ENCODE results near the gene MYO16.

MYO16 gene

DNA sequence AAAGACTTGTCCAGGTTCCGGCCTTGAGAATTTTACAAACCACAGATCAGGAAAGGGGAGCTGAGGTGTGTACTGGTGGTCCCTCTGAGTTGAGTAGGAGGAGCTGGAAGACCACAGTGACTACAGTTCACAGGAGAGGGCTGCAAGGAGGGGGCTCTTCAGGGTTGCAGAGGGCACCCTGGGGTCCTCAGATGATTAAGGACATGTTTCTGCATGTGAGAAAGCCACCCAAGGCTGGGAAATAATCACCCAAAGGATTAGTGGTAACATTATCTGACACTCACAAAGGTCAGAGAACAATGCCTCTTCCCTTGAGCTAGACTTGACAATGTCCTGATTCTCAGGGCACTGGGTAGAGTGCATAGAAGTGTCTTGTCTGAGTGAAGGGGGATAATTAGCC is 616.6 kb downstream of the MYO16 start:
- no peak for TF ChIP-seq ZNF274 (IDR thresholded peaks at IDR 0.05; ENCODE audit: low read depth, low read length)
- no peak overlapping the region for H3K4me3 ChIP-seq (ENCODE audit: low read length)

DNA sequence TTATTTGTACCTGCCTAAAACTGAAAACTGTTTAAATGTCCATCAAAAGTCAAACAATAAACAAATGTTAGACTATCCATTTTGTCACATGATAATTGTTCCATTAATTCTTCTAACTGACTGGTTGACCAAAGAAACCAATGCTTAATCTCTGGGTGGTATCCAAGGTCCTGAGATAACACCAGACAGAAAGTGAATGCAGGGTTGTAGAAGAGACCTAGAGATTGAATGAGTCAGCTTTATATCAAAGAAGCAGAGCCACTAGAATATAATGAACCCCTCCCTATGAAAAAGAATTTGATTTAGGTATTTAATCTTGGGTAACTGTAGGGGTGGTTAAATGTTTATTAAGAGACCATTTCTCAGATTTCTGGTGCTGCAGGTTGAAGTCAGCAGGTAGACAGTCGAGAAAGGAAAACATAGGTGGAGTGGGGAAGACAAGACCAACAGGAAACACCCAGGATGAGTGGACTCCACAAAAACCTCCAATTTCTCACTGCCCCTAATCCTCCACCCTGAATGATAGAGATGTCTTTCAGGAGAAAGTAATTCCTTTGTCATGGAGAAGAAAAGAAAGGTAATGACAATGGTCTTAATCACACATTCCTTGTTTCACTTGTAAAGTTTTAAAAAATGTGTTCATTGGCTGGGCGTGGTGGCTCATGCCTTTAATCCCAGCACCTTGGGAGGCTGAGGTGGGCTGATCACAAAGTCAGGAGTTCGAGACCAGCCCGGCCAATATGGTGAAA is 620.5 kb downstream of the MYO16 start:
- no peak for TF ChIP-seq ZNF274 (IDR thresholded peaks at IDR 0.05; ENCODE audit: low read depth, low read length)
- no peak overlapping the region for H3K4me3 ChIP-seq (ENCODE audit: low read length)

DNA sequence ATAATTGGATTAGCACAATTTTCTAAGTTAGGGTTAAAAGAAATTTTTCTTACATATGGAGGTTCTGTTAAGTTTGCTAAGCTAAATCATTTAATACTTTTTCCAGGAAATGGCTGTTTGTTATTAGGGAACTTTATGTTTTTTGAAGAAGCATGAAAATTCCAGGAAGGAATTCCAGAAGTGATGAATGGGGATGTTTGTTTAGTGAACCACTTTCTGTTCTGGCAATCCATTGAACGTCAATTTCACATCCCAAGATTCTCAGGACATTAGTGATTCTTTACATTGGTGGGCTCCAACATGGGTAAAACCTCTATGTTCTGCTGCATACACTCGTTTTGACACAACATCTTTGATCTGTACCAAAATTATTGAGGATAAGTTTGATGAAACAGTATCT is 622.5 kb downstream of the MYO16 start:
- no peak overlapping the region for H3K4me3 ChIP-seq (ENCODE audit: low read length)
- no peak for TF ChIP-seq ZNF274 (IDR thresholded peaks at IDR 0.05; ENCODE audit: low read depth, low read length)

DNA sequence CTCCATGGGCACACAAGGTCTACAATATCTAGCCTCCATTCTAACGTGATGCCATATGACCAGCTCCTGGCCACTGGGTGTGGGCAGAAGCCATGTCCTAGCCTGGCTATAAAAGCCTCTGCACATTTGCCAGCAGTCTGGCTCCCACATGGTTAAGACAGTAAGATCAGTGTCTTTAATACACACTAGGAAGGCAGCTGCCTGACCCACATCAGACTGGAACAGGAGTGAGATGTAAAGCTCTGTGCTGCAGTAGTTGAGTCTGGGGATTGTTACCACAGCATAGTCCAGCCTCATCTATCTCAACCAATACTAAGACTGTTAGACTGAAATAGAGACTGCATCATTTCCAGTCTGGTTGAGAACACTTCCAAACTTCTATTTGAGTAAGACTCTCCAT is 623.9 kb downstream of the MYO16 start:
- H3K4me3 ChIP-seq (ENCODE audit: low read length), result no peak overlapping the region
- TF ChIP-seq ZNF274 (IDR thresholded peaks at IDR 0.05; ENCODE audit: low read depth, low read length), result no peak

GRCh38 chr13:109254274-109254673 is 624.9 kb downstream of the MYO16 start:
- no peak overlapping the region for H3K4me3 ChIP-seq (ENCODE audit: low read length)
- no peak for TF ChIP-seq ZNF274 (IDR thresholded peaks at IDR 0.05; ENCODE audit: low read depth, low read length)

- TF ChIP-seq ZNF274 (IDR thresholded peaks at IDR 0.05; ENCODE audit: low read depth, low read length), result no peak
- H3K4me3 ChIP-seq (ENCODE audit: low read length), result no peak overlapping the region
Measured at GRCh38 chr13:109255141-109255856, 625.9 kb downstream of the MYO16 start.

GRCh38 chr13:109256866-109257760 is 627.7 kb downstream of the MYO16 start:
- no peak overlapping the region for H3K4me3 ChIP-seq (ENCODE audit: low read length)
- no peak for TF ChIP-seq ZNF274 (IDR thresholded peaks at IDR 0.05; ENCODE audit: low read depth, low read length)

All from GM08714 (cell line).